Measurements from ENCODE around the gene DRG1. TPM values are rescaled to one million over a fixed set of nuclear protein-coding genes. Genes with fewer than 3 reads are reported as not detected.

DRG1 gene
- polyA plus RNA-seq (2013): 50.4 and 51.7 TPM in 2 replicates

DNA sequence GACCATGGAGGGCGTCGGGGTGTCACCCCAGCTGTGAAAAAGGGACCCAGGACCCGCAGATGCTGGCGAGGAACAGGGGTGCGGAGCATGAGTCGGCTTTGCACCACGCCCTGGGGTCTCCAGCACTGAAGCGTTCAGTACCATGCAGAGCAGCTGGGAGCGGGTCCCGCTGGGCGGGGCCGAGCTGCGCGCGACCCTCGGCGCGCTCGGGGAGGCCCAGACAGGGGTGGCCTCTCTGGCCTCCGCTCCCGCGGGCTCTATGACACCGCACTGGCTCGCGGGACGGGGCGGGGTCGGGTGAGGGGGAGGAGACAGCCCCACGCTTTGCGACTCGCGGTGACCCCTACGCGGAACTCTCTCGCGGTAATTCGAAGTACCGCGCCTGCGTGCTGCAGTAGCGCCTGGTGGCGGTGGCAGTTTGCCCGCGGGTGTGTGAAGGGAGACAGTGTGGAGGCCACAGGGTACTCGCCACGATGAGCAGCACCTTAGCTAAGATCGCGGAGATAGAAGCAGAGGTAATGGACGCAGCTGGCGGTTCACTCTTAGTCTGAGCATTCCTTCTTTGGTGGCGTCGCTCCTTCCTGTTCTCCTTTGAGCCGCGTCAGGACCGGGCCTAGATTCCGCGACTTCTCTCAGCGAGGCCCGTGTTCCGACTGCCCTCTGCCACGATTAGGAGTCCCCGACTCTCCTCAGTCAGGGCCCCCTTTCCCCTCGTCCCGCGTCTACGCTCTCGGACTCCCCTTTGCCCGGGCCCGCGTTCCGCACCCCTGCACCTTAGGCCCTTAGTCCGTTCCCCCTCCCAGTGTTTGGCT lies at the start of gene DRG1:
DRG1 (plus strand) TSS at position 394 of the 812 bp plus-strand sequence; CDS start at position 474, 80 bp downstream.
- H4K8ac ChIP-seq (ENCODE audit: low read depth, low read length): peak within 1 kb of the TSS; percentile 99
- H3K36me3 ChIP-seq (ENCODE audit: control insufficient read depth in 1 of 2, insufficient read depth in 2 of 2, low read length in 2 of 2): peaks cover 14 to 17% of the 10 kb centered on the region in 2 experiments
- H3K4me3 ChIP-seq (ENCODE audit: low read depth, low read length): peak within 1 kb of the TSS; percentile 96
- no peaks in the 10 kb centered on the region for H3K9me3 ChIP-seq (ENCODE audit: insufficient read depth, low read depth, low read length)
- peak within 1 kb of the TSS; percentile 90 for H3K4me2 ChIP-seq (ENCODE audit: low read length)
- peaks cover 2% of the 10 kb centered on the region in 2 experiments for H3K4me1 ChIP-seq (ENCODE audit: control insufficient read depth in 1 of 2, insufficient read depth in 2 of 2, low read length in 2 of 2)
- no peaks in the 10 kb centered on the region for H3K27me3 ChIP-seq (ENCODE audit: insufficient read depth, low read length)
- peak within 1 kb of the TSS; percentile 34 for H2AK5ac ChIP-seq (ENCODE audit: low read length)
- DNase-seq: peak; percentile 96 to 98
- no CpG with 5 or more reads among the region's 72 CpGs for WGBS (ENCODE audit: extremely low coverage, insufficient coverage, insufficient read length)
- peak within 1 kb of the TSS; percentile 40 for H3K23ac ChIP-seq (ENCODE audit: low read length)
- H2BK5ac ChIP-seq (ENCODE audit: low read depth, low read length, poor library complexity): peak within 1 kb of the TSS; percentile 55
- no peak within 1 kb of the TSS for H2BK12ac ChIP-seq (ENCODE audit: low read length)
- peak within 1 kb of the TSS; percentile 29 for H3K27ac ChIP-seq (ENCODE audit: low read depth, low read length)
- peak within 1 kb of the TSS; percentile 86 for H4K12ac ChIP-seq (ENCODE audit: low read depth, low read length)
- H2AFZ ChIP-seq (ENCODE audit: insufficient read depth, low read length, poor library complexity): peak within 1 kb of the TSS; percentile 80
- peaks cover 8% of the 10 kb centered on the region for H3K79me1 ChIP-seq (ENCODE audit: low read length)
- H3K79me2 ChIP-seq (ENCODE audit: control insufficient read depth, insufficient read depth, low read length, poor library complexity): peaks cover 10% of the 10 kb centered on the region
- H3K4ac ChIP-seq (ENCODE audit: low read depth, low read length): peak within 1 kb of the TSS; percentile 71
- H3K9ac ChIP-seq (ENCODE audit: low read length): peak within 1 kb of the TSS; percentile 100
- H3K14ac ChIP-seq (ENCODE audit: low read length): peak within 1 kb of the TSS; percentile 98
- peak within 1 kb of the TSS; percentile 95 for H2BK120ac ChIP-seq (ENCODE audit: insufficient read depth, low read length, poor library complexity)
- peak within 1 kb of the TSS; percentile 94 for H4K91ac ChIP-seq (ENCODE audit: low read depth, low read length)
- peak within 1 kb of the TSS; percentile 96 for H3K18ac ChIP-seq (ENCODE audit: low read length)

GRCh38 chr22:31349960-31350359 lies 49.4 kb upstream of the DRG1 start:
- H3K4me1 ChIP-seq (ENCODE audit: control insufficient read depth in 1 of 2, insufficient read depth in 2 of 2, low read length in 2 of 2): peaks cover 4 to 10% of the 10 kb centered on the region in 2 experiments
- H2BK12ac ChIP-seq (ENCODE audit: low read length): no peak overlapping the region
- H3K9me3 ChIP-seq (ENCODE audit: insufficient read depth, low read depth, low read length): no peaks in the 10 kb centered on the region
- H3K23ac ChIP-seq (ENCODE audit: low read length): no peak overlapping the region
- no peak overlapping the region for H3K18ac ChIP-seq (ENCODE audit: low read length)
- peaks cover 18% of the 10 kb centered on the region for H3K79me2 ChIP-seq (ENCODE audit: control insufficient read depth, insufficient read depth, low read length, poor library complexity)
- H3K9ac ChIP-seq (ENCODE audit: low read length): no peak overlapping the region
- peaks cover 19% of the 10 kb centered on the region for H3K79me1 ChIP-seq (ENCODE audit: low read length)
- H4K8ac ChIP-seq (ENCODE audit: low read depth, low read length): no peak overlapping the region
- peaks cover 0 to 4% of the 10 kb centered on the region in 2 experiments for H3K36me3 ChIP-seq (ENCODE audit: control insufficient read depth in 1 of 2, insufficient read depth in 2 of 2, low read length in 2 of 2)
- no peaks in the 10 kb centered on the region for H3K27me3 ChIP-seq (ENCODE audit: insufficient read depth, low read length)
- no peak overlapping the region for H3K14ac ChIP-seq (ENCODE audit: low read length)
- H3K4me2 ChIP-seq (ENCODE audit: low read length): no peak overlapping the region
- H3K4ac ChIP-seq (ENCODE audit: low read depth, low read length): no peak overlapping the region
- no peak overlapping the region for H3K27ac ChIP-seq (ENCODE audit: low read depth, low read length)
- DNase-seq: no peak
- no peak overlapping the region for H2BK5ac ChIP-seq (ENCODE audit: low read depth, low read length, poor library complexity)
- H4K12ac ChIP-seq (ENCODE audit: low read depth, low read length): no peak overlapping the region
- no peak overlapping the region for H3K4me3 ChIP-seq (ENCODE audit: low read depth, low read length)
- no peak overlapping the region for H2AK5ac ChIP-seq (ENCODE audit: low read length)
- H2AFZ ChIP-seq (ENCODE audit: insufficient read depth, low read length, poor library complexity): no peak overlapping the region
- no peak overlapping the region for H2BK120ac ChIP-seq (ENCODE audit: insufficient read depth, low read length, poor library complexity)
- H4K91ac ChIP-seq (ENCODE audit: low read depth, low read length): no peak overlapping the region

DNA sequence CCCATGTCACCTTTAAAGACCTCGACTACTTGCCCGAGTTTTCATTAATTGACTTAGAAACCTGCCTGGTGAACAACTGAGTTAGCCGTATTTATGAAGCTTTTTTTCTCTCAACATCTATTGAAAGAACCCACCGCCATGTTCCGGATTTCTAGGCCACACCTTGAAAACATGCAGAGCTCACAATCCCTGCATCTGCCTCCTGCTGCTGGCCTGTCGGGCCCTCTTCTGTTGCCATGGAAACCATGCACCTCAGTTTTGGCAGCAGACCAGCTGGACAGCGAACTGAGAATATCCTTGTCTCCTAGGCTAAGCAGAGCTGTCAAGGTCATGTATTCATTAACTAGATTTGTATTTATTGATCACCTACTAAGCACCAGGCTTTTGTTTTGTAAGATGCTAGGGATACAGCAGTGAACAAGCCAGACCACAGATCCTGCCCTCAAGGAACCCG lies 49.0 kb upstream of the DRG1 start:
- no peak overlapping the region for H3K18ac ChIP-seq (ENCODE audit: low read length)
- no peak overlapping the region for H3K27ac ChIP-seq (ENCODE audit: low read depth, low read length)
- H3K9ac ChIP-seq (ENCODE audit: low read length): no peak overlapping the region
- H2BK12ac ChIP-seq (ENCODE audit: low read length): no peak overlapping the region
- H3K27me3 ChIP-seq (ENCODE audit: insufficient read depth, low read length): no peaks in the 10 kb centered on the region
- H4K91ac ChIP-seq (ENCODE audit: low read depth, low read length): no peak overlapping the region
- no CpG with 5 or more reads among the region's 8 CpGs for WGBS (ENCODE audit: extremely low coverage, insufficient coverage, insufficient read length)
- H4K8ac ChIP-seq (ENCODE audit: low read depth, low read length): no peak overlapping the region
- H2BK5ac ChIP-seq (ENCODE audit: low read depth, low read length, poor library complexity): no peak overlapping the region
- no peaks in the 10 kb centered on the region for H3K9me3 ChIP-seq (ENCODE audit: insufficient read depth, low read depth, low read length)
- no peak overlapping the region for H3K4me3 ChIP-seq (ENCODE audit: low read depth, low read length)
- H3K23ac ChIP-seq (ENCODE audit: low read length): no peak overlapping the region
- no peak overlapping the region for H2BK120ac ChIP-seq (ENCODE audit: insufficient read depth, low read length, poor library complexity)
- H3K4ac ChIP-seq (ENCODE audit: low read depth, low read length): no peak overlapping the region
- H3K4me2 ChIP-seq (ENCODE audit: low read length): no peak overlapping the region
- peaks cover 15% of the 10 kb centered on the region for H3K79me1 ChIP-seq (ENCODE audit: low read length)
- H3K4me1 ChIP-seq (ENCODE audit: control insufficient read depth in 1 of 2, insufficient read depth in 2 of 2, low read length in 2 of 2): peaks cover 0 to 5% of the 10 kb centered on the region in 2 experiments
- H2AK5ac ChIP-seq (ENCODE audit: low read length): no peak overlapping the region
- H3K36me3 ChIP-seq (ENCODE audit: control insufficient read depth in 1 of 2, insufficient read depth in 2 of 2, low read length in 2 of 2): no peaks in the 10 kb centered on the region
- H2AFZ ChIP-seq (ENCODE audit: insufficient read depth, low read length, poor library complexity): no peak overlapping the region
- no peak overlapping the region for H4K12ac ChIP-seq (ENCODE audit: low read depth, low read length)
- H3K79me2 ChIP-seq (ENCODE audit: control insufficient read depth, insufficient read depth, low read length, poor library complexity): peaks cover 13% of the 10 kb centered on the region
- no peak for DNase-seq
- no peak overlapping the region for H3K14ac ChIP-seq (ENCODE audit: low read length)

DNA sequence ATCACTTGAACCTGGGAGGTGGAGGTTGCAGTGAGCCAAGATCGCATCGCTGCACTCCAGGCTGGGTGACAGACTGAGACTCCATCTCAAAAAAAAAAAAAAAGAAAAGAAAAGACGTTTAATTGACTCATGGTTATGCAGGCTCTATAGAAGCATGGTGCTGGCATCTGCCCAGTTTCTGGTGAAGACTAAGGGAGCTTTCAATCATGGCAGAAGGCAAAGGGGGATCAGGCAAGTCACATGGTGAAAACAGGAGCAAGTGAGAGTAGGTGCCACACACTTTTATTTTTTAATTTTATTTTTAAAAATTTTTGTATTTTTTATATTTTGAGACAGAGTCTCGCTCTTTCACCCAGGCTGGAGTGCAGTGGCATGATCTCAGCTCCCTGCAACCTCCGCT lies 44.9 kb upstream of the DRG1 start:
- Histone ChIP-seq H3K27ac (ENCODE audit: low read depth, low read length) (no peak overlapping the region), H3K36me3 (ENCODE audit: control insufficient read depth in 1 of 2, insufficient read depth in 2 of 2, low read length in 2 of 2) (no peaks in the 10 kb centered on the region), H3K27me3 (ENCODE audit: insufficient read depth, low read length) (no peaks in the 10 kb centered on the region), H3K9ac (ENCODE audit: low read length) (no peak overlapping the region), H3K79me2 (ENCODE audit: control insufficient read depth, insufficient read depth, low read length, poor library complexity) (no peaks in the 10 kb centered on the region), H2BK5ac (ENCODE audit: low read depth, low read length, poor library complexity) (no peak overlapping the region), H4K8ac (ENCODE audit: low read depth, low read length) (no peak overlapping the region), H4K91ac (ENCODE audit: low read depth, low read length) (no peak overlapping the region), H3K4me2 (ENCODE audit: low read length) (no peak overlapping the region), H4K12ac (ENCODE audit: low read depth, low read length) (no peak overlapping the region), H3K18ac (ENCODE audit: low read length) (no peak overlapping the region), H2BK120ac (ENCODE audit: insufficient read depth, low read length, poor library complexity) (no peak overlapping the region), H3K4ac (ENCODE audit: low read depth, low read length) (no peak overlapping the region), H2AK5ac (ENCODE audit: low read length) (no peak overlapping the region), H3K23ac (ENCODE audit: low read length) (no peak overlapping the region), H2BK12ac (ENCODE audit: low read length) (no peak overlapping the region), H3K4me1 (ENCODE audit: control insufficient read depth in 1 of 2, insufficient read depth in 2 of 2, low read length in 2 of 2) (no peaks in the 10 kb centered on the region), H2AFZ (ENCODE audit: insufficient read depth, low read length, poor library complexity) (no peak overlapping the region), H3K9me3 (ENCODE audit: insufficient read depth, low read depth, low read length) (no peaks in the 10 kb centered on the region), H3K4me3 (ENCODE audit: low read depth, low read length) (no peak overlapping the region), H3K14ac (ENCODE audit: low read length) (no peak overlapping the region), H3K79me1 (ENCODE audit: low read length) (no peaks in the 10 kb centered on the region)
- no CpG with 5 or more reads among the region's 5 CpGs for WGBS (ENCODE audit: extremely low coverage, insufficient coverage, insufficient read length)
- no peak for DNase-seq

Data from trophoblast cell (in vitro differentiated cells and primary cell).